Muscle of leg (tissue), 11 donors: ENCODE measurements around the gene IFRD1. TPM values are rescaled to one million over a fixed set of nuclear protein-coding genes. Genes with fewer than 3 reads are reported as not detected.
"Not testable (repeated sequence)": the region's sequence is repeated elsewhere in the genome, so short reads cannot be mapped to it uniquely, and the experiment has no call there.

ENCODE experiments used
- DNase-seq: peaks from one replicate; pipeline ENCODE4 v3.0.0; 2013
- H3K27ac ChIP-seq: one replicate; pipeline ENCODE4 v1.5.1; 2013; ENCODE audit warnings: mild to moderate bottlenecking, low read length, control low read depth
- H3K27me3 ChIP-seq: one replicate; pipeline ENCODE4 v1.6.1; 2013; ENCODE audit warnings: low read length; ENCODE audit not compliant: control insufficient read depth, insufficient read depth
- H3K36me3 ChIP-seq: one replicate; pipeline ENCODE4 v1.6.1; 2013; ENCODE audit warnings: low read length; ENCODE audit not compliant: control insufficient read depth, insufficient read depth
- H3K4me1 ChIP-seq: one replicate; pipeline ENCODE4 v1.6.1; 2013; ENCODE audit warnings: low read length; ENCODE audit not compliant: control insufficient read depth, insufficient read depth
- H3K4me3 ChIP-seq: one replicate; pipeline ENCODE4 v1.5.1; 2013; ENCODE audit warnings: low read length, control low read depth
- H3K9me3 ChIP-seq: replicated peaks from 2 replicates; pipeline ENCODE4 v1.6.1; 2013; ENCODE audit warnings: low read depth, low read length; ENCODE audit not compliant: control insufficient read depth
- WGBS: methylation state at CpG from one replicate; pipeline ENCODE4 v1.1.5; 2013; ENCODE audit warnings: missing lambda C conversion rate; ENCODE audit not compliant: insufficient coverage; 5-methylcytosine and 5-hydroxymethylcytosine counted together
- polyA plus RNA-seq, 8 donors: library from polyadenylated mRNA; unstranded; fragments of 120-200 nt; gene quantifications; one replicate each; pipeline versions ENCODE4 v1.2.1 to v1.2.3, GENCODE V29; 2013; ENCODE audit warnings: inconsistent platforms in 1 of 8, low replicate concordance in 1 of 8; ENCODE audit not compliant: insufficient read length in 8 of 8, insufficient read depth in 1 of 8
- total RNA-seq: library from RNA; stranded (reverse); fragments of 120-200 nt; gene quantifications from one replicate; pipeline ENCODE4 v1.2.4, GENCODE V29; 2013

IFRD1 gene
- total and polyA plus RNA-seq, 9 donors = 21.2 to 28.7 (median 24.4) TPM

DNA sequence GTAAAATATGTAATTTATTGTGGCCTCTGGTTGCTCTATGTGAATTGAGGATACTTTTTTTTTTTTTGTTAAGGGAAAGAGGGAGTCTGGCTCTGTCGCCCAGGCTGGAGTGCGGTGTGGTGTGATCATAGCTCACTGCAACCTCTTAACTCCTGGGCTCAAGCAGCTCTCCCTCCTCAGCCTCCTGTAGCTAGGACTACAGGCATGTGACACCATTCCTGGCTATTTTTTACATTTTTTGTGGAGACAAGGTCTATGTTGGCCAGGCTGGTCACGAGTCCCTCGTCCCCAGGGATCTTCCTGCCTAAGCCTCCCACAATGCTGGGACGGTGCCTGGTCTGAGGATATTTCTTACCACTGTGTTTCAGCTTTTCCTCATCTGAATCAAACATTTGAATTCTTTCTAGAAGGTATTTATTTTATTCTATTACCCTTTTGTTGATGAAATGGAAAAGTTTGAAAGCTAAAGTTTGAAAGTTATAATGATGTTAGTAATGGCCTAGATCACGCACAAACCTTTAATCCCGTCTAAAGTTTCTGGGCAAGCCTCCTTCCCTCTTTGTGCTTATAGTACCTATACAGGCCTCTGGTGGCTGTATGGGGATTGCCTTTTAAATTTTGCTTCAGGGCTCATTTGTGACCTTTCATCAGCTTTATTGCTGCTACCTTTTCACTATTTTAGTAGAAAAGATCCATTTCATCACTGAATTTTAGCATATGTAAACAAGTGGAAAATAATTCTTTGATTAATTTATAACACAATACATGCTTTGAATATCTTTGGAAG, 2.0 kb downstream of the IFRD1 start:
- Histone ChIP-seq H3K27me3 (no peaks in the 10 kb centered on the region), H3K4me1 (peaks cover 9% of the 10 kb centered on the region), H3K27ac (peak overlapping the region; percentile 99), H3K36me3 (no peaks in the 10 kb centered on the region), H3K9me3 (no peaks in the 10 kb centered on the region), H3K4me3 (peak overlapping the region; percentile 99)
- peak; percentile 54 for DNase-seq
- WGBS = no CpG with 5 or more reads among the region's 7 CpGs

DNA sequence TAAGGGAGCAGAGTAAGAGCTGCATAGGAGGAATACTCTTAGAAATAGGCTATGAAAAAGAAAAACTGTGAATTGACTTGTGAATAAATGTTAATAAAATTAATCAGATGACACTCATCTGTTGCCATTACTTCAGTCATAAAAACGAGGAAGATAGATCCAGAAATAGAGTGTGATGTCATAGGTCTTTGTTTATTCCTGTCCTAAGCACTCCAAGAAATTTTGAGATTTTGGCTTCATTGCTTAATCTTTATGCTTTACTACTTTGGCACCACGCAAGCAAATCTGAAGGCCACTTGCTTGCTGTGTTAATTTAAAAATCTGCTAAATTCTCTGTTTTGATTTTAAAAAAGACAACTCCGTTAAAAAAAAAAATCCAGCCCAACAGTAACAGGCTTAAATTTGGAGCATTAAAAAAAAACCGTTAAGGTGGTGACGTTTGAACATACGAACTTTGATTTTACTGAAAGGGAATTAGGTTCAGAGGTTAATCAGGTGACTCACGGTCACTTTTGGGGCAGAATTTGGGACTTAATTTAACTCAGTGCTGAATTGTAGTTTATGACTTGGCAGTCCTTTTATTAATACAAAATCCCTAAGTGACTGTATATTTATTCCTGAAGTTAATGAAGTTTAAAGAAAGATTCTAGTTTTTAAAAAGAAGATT, 3.4 kb downstream of the IFRD1 start:
- no peaks in the 10 kb centered on the region for H3K9me3 ChIP-seq
- H3K4me1 ChIP-seq = peaks cover 9% of the 10 kb centered on the region
- H3K27ac ChIP-seq = peak overlapping the region; percentile 8
- no CpG with 5 or more reads among the region's 7 CpGs for WGBS
- peak; percentile 70 for DNase-seq
- no peak overlapping the region for H3K4me3 ChIP-seq
- H3K27me3 ChIP-seq = no peaks in the 10 kb centered on the region
- peaks cover 4% of the 10 kb centered on the region for H3K36me3 ChIP-seq

DNA sequence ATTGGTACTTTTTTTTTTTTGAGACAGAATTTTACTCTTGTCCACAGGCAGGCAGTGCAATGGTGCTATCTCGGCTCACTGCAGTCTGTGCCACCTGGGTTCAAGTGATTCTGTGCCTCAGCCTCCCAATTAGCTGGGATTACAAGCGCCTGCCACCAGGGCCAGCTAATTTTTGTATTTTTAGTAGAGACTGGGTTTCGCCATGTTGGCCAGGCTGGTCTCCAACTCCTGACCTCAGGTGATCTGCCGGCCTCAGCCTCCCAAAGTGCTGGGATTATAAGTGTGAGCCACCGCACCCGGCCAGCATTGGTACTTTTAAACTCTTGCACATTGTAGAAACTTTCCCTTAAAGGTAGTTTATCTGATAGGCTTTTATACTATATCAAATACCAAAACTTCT, 3.9 kb downstream of the IFRD1 start:
- H3K4me1 ChIP-seq, H3K9me3 ChIP-seq, H3K27ac ChIP-seq, DNase-seq, H3K27me3 ChIP-seq, H3K4me3 ChIP-seq, H3K36me3 ChIP-seq: not testable (repeated sequence)
- 100% methylated on average over 2 of the region's 6 CpGs for WGBS

GRCh38 chr7:112459645-112460044, 9.4 kb downstream of the IFRD1 start:
- no peak for DNase-seq
- Histone ChIP-seq H3K4me3 (no peak overlapping the region), H3K27me3 (no peaks in the 10 kb centered on the region), H3K9me3 (no peaks in the 10 kb centered on the region), H3K4me1 (no peaks in the 10 kb centered on the region), H3K27ac (no peak overlapping the region), H3K36me3 (peaks cover 26% of the 10 kb centered on the region)
- no CpG with 5 or more reads among the region's 1 CpG for WGBS

- Histone ChIP-seq H3K27ac (no peak overlapping the region), H3K4me3 (no peak overlapping the region), H3K27me3 (no peaks in the 10 kb centered on the region), H3K36me3 (peaks cover 29% of the 10 kb centered on the region), H3K4me1 (no peaks in the 10 kb centered on the region), H3K9me3 (no peaks in the 10 kb centered on the region)
- DNase-seq = no peak
Observed at GRCh38 chr7:112462236-112462635, 12.0 kb downstream of the IFRD1 start.

GRCh38 chr7:112467867-112468266, 17.6 kb downstream of the IFRD1 start:
- Histone ChIP-seq H3K27me3 (no peaks in the 10 kb centered on the region), H3K27ac (no peak overlapping the region), H3K4me3 (no peak overlapping the region), H3K4me1 (no peaks in the 10 kb centered on the region), H3K9me3 (no peaks in the 10 kb centered on the region), H3K36me3 (peaks cover 33% of the 10 kb centered on the region)
- WGBS = 75% methylated on average over 1 of the region's 4 CpGs
- DNase-seq = no peak

- Histone ChIP-seq H3K27me3 (no peaks in the 10 kb centered on the region), H3K9me3 (no peaks in the 10 kb centered on the region), H3K27ac (no peak overlapping the region), H3K36me3 (peaks cover 38% of the 10 kb centered on the region), H3K4me1 (no peaks in the 10 kb centered on the region), H3K4me3 (no peak overlapping the region)
- no peak for DNase-seq
- 93% methylated on average over 3 of the region's 4 CpGs for WGBS
Observed at GRCh38 chr7:112470194-112470593, 19.9 kb downstream of the IFRD1 start.

GRCh38 chr7:112476390-112477052, 26.3 kb downstream of the IFRD1 start:
- H3K27ac ChIP-seq = no peak overlapping the region
- no peaks in the 10 kb centered on the region for H3K9me3 ChIP-seq
- no peaks in the 10 kb centered on the region for H3K4me1 ChIP-seq
- H3K27me3 ChIP-seq = no peaks in the 10 kb centered on the region
- 100% methylated on average over 1 of the region's 8 CpGs for WGBS
- H3K36me3 ChIP-seq = peaks cover 21% of the 10 kb centered on the region
- H3K4me3 ChIP-seq = no peak overlapping the region
- DNase-seq = no peak

DNA sequence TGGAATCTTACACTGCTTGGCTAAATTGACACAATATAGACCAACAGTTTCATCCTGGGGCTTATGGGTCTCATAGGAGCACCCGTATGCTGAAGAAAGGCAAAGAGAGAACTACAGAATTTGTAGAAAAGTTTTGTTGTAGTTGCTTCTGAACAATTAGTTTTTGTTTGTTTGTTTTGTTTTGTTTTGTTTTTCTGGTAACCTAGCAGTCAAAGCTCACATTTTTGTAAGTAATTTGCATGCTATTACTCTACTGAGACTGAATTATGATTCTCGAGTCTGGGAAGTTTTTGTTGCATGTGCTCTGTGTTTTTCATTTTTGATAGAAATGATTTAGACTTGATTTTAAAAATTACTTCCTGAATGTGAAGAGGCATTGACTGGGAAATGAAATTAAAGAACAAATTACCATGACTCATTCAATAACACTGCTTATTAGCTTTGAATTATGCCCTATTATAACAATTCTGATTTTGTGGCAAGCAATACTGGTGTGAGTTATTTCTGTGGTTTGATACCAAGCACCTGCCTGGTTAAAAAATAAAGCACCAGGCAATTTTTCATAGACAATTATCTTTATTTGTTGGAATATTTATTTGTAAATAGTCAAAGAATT, 31.0 kb downstream of the IFRD1 start:
- DNase-seq = peak; percentile 51
- Histone ChIP-seq H3K27me3 (no peaks in the 10 kb centered on the region), H3K36me3 (peaks cover 4% of the 10 kb centered on the region), H3K4me1 (peaks cover 12% of the 10 kb centered on the region), H3K9me3 (no peaks in the 10 kb centered on the region), H3K4me3 (peak overlapping the region; percentile 24), H3K27ac (peak overlapping the region; percentile 83)
- no CpG with 5 or more reads among the region's 2 CpGs for WGBS
